ENCODE measurements around the gene SH2D2A.

The SH2D2A gene

GRCh38 chr1:156842618-156843300 is 26.1 kb upstream of the SH2D2A start:
- Histone ChIP-seq H3K9ac (no peak overlapping the region), H2AFZ (no peak overlapping the region), H3K79me2 (no peaks in the 10 kb centered on the region), H3K36me3 (ENCODE audit: control insufficient read depth, insufficient read depth, low read length) (no peaks in the 10 kb centered on the region), H3K27me3 (ENCODE audit: control insufficient read depth, insufficient read depth, low read length) (no peaks in the 10 kb centered on the region), H3K4me1 (no peaks in the 10 kb centered on the region), H3K9me3 (ENCODE audit: control insufficient read depth, low read length) (no peaks in the 10 kb centered on the region), H3K4me3 (ENCODE audit: low read depth, low read length) (no peak overlapping the region), H3K4me2 (ENCODE audit: low read length) (no peak overlapping the region), H3K27ac (no peak overlapping the region)
- TF ChIP-seq CTCF (IDR thresholded peaks at IDR 0.05) = no peak

- H3K27me3 ChIP-seq (ENCODE audit: control insufficient read depth, insufficient read depth, low read length) = no peaks in the 10 kb centered on the region
- H3K36me3 ChIP-seq (ENCODE audit: control insufficient read depth, insufficient read depth, low read length) = no peaks in the 10 kb centered on the region
- H3K79me2 ChIP-seq = no peaks in the 10 kb centered on the region
- no peak overlapping the region for H2AFZ ChIP-seq
- H3K27ac ChIP-seq = no peak overlapping the region
- no peak for TF ChIP-seq CTCF (IDR thresholded peaks at IDR 0.05)
- no peaks in the 10 kb centered on the region for H3K9me3 ChIP-seq (ENCODE audit: control insufficient read depth, low read length)
- no peak overlapping the region for H3K9ac ChIP-seq
- H3K4me2 ChIP-seq (ENCODE audit: low read length) = no peak overlapping the region
- no peak overlapping the region for H3K4me3 ChIP-seq (ENCODE audit: low read depth, low read length)
- no peaks in the 10 kb centered on the region for H3K4me1 ChIP-seq
These were observed 24.7 kb upstream of the SH2D2A start for GRCh38 chr1:156841295-156841855.

- TF ChIP-seq CTCF (IDR thresholded peaks at IDR 0.05) = no peak
- Histone ChIP-seq H3K4me2 (ENCODE audit: low read length) (no peak overlapping the region), H3K4me3 (ENCODE audit: low read depth, low read length) (no peak overlapping the region), H3K27ac (no peak overlapping the region), H3K9me3 (ENCODE audit: control insufficient read depth, low read length) (no peaks in the 10 kb centered on the region), H3K36me3 (ENCODE audit: control insufficient read depth, insufficient read depth, low read length) (no peaks in the 10 kb centered on the region), H3K4me1 (no peaks in the 10 kb centered on the region), H3K79me2 (no peaks in the 10 kb centered on the region), H3K9ac (no peak overlapping the region), H3K27me3 (ENCODE audit: control insufficient read depth, insufficient read depth, low read length) (no peaks in the 10 kb centered on the region), H2AFZ (no peak overlapping the region)
These were observed 24.2 kb upstream of the SH2D2A start for GRCh38 chr1:156840898-156841279.

- no peaks in the 10 kb centered on the region for H3K27me3 ChIP-seq (ENCODE audit: control insufficient read depth, insufficient read depth, low read length)
- no peak overlapping the region for H3K27ac ChIP-seq
- H3K4me2 ChIP-seq (ENCODE audit: low read length) = no peak overlapping the region
- no peak overlapping the region for H3K9ac ChIP-seq
- H3K4me3 ChIP-seq (ENCODE audit: low read depth, low read length) = no peak overlapping the region
- H3K4me1 ChIP-seq = no peaks in the 10 kb centered on the region
- H3K36me3 ChIP-seq (ENCODE audit: control insufficient read depth, insufficient read depth, low read length) = no peaks in the 10 kb centered on the region
- TF ChIP-seq CTCF (IDR thresholded peaks at IDR 0.05) = no peak
- H2AFZ ChIP-seq = no peak overlapping the region
- H3K9me3 ChIP-seq (ENCODE audit: control insufficient read depth, low read length) = no peaks in the 10 kb centered on the region
- no peaks in the 10 kb centered on the region for H3K79me2 ChIP-seq
These were observed 23.7 kb upstream of the SH2D2A start for GRCh38 chr1:156840186-156840897.
